ENCODE results near the gene PARD3B.

PARD3B gene

DNA sequence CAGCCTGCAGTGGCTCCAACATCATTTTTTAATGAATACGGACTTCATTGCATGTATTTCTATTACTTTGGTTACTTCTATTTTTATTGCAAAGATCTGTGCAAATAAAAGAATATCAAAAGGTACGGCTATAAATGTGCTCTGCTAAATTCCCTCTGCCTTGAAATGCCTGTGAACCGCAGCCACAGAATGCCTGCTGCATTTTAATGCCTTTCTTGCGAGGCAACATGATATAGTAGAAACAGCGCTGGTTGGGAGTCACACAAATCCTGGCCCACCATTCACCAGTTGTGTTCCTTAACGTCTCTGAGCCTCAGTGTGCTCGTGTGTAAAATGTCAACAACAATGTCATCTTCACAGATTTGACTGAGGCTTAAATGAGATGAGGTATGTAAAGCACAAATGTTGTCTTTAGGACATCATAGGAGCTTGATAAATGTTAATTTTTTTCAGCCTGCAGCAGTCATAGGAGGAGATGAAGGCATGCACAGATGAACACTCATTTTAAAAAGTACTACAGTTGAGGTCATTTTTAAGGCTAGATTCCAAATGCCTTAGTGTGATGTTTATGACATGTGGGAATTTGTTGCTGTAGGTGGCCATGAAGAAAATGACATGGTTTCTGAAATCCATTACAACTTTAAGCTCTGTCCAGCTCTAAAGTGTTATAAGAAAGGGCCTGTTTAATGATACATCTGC, 949.4 kb downstream of the PARD3B start:
- DNase-seq = no peak

DNA sequence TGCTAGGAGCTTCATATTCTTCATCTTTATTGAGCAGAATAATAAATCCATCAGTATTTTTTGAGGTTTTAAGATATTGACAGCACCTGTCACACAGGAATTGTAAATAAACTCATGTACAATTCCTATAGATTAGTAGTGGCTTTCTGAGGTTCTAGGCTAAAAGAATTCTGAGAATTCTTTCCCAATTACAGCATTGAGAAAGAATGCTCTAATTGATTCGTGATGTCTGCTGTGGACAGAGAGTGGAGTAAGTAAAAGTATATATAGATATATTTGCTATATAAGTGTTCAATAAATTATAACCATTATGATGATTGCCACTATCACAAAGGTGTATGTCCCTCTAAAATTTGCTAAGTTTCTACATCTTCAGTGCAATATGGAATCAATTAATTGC, 950.5 kb downstream of the PARD3B start:
- DNase-seq = no peak

DNA sequence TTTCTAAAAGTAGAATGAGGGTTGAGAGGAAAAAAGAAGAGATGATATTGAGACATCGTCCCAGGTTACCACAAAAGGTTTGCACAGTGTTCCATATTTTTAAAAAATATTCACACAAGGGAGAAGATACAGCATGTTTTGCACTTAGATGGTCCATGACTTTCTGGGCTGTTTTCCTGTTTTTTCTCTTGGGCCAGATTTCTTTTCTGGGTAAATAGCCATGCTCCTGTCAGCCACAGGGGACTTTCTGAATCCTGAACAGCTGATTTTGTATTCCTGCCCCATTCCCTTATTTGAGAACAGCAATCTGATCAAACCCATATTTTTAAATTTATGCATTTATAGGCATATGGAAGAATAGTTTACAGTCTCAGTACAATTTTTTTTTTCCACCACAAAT, 951.1 kb downstream of the PARD3B start:
- no peak for DNase-seq

DNA sequence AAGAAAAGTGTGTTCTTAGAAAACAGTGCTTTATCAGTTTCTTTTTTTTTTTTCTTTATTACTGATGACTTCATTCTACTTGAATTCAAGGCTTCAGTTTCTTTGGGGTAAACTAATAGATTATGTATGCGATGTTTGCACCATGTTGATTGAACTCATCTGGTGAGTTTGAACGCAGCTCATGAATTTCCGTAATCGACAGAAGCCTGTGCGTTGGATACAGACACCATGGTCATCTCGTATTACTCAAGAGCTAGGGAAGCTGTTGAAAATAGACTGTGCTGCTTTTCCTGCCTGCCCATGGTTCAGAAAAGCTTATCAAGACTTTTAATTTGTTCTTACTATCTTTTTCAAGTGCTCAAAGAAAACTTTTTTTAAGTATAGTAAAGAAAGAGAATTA, 951.5 kb downstream of the PARD3B start:
- no peak for DNase-seq

DNA sequence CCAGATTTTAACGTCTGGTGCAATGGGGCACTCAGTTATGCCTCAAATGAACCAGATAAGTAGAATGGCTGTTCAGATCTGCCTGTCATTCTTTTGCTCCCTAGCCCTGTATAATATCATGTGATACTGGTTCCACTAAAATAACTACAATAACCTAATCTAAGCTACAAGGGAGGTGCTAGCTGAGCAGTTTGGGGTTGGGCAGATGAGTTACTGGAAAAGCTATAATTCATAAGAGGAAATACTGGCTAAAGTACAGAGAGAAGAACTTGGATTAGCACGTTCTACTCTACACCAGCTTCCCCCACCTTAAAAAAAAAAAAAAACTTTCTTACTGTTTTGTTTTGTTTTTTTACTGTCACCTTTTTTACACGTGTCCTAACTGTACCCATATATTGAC, 953.7 kb downstream of the PARD3B start:
- no peak for DNase-seq

DNA sequence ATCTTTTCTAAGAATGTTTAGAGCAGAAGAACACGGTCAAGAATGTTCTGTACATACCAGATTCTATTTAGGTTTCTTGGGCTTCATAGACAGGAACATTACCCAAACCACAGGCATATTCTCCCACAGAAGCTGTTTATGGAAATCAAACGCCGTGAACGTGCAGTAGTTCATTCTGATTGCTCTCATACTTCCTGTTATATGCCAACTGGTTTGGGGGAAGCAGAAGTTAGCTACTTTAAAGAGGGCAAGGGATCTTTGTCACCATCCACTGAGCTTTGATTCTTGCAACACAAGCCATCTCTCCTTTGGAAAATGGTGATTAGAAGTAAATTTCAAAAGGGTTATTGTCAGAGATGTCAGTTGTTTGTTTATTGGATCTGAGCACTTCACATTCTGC, 954.8 kb downstream of the PARD3B start:
- no peak for DNase-seq

DNA sequence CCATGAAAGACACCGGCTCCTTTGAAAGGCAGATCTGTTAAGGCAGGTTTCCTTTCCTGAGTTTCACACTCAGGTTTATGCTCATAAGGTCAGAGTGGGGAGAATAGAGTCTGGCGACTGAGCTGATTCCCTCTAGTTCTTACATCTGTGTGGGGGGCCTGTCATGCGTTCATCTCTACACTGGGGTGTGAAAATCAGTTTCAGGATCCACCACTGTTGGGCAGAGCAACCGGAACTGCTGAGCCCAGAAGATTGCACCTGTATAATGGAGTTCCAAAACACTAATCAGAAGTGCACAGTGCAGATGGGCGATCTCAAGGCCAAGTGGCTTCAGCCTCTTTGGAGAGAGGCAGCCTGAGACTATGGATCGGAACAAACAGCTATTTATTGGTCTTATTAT, 955.7 kb downstream of the PARD3B start:
- no peak for DNase-seq

DNA sequence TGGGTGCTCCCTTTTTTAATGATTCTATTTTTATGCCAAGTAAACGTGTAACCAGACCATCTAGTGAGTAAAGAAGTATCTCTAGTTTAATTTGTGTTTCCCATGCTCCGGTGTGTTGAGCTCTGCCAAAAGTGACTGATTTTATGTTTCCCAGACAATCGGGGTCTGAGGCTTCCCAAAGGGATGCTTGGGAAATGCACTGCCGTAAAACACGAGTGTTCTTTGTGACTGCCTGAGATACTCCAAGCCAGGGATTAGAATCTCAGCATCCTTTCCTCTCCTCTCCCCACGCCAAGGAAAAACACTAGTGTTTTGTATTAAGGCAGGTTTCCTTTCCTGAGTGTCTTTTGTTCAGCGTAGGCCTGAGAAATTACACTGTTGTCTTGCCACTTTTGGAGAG, 956.6 kb downstream of the PARD3B start:
- DNase-seq = no peak

DNA sequence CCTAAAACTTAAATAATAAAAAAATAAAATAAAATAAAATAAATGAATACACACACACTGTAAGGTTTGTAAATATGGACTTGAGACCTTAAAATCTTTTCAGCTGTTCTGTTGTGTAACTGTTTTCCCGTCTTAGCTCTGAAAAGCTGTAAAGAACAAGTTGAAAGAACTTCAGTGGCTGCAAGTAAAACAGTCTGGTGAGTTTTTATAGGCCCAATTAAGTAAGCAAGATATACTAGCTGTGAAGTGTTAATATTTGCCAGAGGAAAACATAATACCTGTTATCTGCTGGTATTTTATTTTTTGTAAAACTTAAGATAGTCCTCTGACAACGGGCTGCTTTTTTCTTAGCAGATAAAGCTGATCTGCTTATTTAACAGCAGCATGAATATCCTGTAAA, 960.1 kb downstream of the PARD3B start:
- DNase-seq = no peak

DNA sequence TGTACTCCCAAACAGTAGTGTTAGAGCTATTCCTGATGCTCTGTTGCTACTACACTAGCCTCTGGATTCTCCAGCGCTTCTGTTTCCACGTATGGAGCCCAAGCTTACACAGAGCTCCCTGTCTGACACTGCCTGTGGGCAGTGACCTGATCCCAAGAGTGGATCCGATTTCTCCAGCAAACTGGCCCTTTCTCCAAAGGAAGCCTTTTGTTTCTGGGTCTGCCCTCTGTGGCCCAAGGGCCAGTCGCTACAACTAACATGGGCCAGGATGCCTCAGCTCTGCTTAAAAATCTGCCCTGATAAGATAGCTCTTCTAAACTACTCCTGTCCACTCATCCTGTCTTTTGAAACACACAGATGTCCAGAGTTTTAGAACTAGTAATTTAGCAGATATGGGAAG, 964.4 kb downstream of the PARD3B start:
- DNase-seq = no peak

DNA sequence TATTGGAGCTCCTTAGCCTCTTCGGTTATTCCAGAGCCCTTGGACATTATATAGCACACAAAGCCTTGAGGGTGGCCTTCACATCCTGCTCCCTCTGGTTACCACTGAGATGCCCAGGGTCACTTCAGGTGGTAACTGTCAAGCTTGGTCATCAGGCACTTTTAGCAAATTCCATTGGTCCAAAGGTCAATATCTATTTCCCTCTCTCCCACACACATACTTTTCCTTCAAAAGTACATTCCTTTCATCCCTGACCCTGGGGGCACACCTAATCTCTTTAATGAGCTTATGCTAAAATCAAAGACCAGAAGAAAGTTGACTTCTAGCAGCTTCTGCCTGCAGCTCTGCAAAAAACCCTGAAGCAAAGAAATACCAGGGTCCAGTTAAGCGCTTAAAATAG, 965.1 kb downstream of the PARD3B start:
- DNase-seq = no peak

DNA sequence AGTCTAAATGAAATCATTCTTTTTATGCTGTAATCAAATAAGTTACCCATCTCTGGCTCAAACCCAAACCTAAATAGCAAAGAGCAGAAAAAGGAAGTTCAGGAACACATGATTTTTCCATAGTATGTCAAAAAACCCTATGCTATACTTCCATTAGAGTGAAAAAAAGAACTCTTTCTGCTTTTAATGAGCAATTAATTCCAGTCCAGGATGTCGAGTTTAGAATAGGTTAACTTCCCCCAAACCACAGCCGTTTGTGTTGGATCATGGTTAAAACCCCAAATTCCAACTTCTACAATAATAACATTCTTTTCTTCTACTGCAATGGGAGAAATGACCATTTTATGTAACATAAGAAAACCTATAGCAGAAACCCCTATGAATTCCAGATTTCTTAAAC, 965.9 kb downstream of the PARD3B start:
- DNase-seq = no peak

DNA sequence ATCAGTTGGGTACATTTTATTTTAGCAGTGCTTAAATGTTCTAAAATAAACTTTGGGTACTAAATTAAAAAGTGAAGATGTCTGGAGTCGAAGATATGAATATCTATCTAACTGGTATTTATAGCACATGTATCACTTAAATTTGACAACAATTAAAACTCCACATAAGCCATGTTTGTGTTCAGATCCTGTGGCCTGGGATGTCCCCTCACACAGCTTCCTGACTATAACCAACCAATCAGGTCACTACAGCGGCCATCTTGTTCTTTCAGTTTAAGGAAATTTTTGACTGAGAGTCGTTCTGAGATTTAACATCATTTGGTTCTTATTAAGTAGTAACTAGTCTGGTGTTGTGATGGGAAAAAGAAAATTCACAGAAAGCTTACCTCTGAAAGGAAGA, 966.4 kb downstream of the PARD3B start:
- no peak for DNase-seq

DNA sequence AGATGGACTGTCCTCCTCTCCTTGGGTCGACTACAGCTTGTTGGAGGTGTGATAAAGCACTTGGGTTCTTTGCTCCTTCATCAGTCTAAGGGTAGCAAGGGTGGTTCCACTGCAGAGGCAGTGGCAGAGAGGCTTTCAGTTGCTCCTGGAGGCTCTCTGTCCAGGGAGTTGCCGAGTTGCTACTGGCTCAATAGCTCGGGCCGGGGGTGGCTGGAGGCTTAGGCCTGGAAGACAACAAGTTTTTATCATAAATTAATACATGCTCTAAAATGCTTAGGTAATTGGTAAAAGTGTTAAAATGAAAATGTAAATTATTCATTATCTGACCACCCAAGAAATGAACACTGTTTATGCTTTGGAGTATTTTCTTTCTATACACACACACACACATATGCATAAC, 975.0 kb downstream of the PARD3B start:
- no peak for DNase-seq

DNA sequence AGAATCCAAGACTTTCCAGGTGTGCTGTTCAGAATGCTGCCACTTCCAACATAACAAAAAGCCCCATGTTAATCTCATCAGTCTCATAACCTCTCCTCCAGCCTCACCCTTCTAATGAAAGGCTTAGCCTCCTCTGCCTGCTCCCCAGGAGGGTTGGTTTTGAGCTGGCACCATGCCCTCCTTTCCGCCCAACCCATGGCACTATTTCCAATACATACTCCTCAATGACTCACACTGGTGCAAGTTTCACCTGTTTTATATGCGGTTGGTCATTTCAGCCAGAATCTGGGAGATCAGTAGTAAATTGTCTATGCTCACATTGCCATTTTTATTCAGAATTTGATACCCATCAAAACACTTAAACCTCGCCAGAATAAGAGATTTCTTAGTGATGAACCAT, 979.4 kb downstream of the PARD3B start:
- DNase-seq = no peak

DNA sequence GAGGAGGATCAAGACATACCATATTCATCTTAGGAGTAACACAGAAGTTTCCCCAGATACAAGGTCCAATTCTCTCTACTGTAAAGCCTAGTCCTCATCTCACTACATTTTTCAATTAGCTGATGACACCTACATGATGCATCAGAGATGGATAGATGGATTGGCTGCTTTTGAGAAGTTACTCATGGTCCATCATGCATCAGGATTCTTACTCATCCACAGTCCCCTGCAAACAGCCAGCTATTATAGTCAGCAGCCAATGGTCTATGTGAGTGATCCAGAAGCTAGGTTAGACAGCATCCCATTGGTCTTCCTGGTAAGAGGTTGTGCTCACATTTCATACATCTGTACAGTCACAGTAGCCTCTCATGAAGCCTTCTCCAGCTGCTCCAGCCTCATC, 982.5 kb downstream of the PARD3B start:
- no peak for DNase-seq

DNA sequence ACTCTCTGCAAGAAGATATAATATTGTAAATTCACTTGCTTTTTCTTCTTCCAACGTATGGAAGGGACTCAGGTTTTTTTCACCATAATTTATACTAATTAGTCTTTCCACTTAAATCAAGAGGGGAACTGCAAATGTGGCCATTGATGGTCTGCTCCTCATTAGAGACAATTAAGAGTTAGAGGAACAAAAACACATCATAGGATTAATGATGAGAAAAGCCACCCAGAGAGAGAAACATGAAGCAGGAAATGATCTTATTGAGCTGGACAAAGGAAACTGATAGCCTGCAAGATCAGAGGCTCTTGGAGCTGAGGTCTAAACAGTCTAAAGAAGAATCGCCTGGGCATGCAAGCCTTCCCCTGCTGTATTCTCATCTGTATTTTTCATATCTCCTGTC, 985.8 kb downstream of the PARD3B start:
- no peak for DNase-seq

DNA sequence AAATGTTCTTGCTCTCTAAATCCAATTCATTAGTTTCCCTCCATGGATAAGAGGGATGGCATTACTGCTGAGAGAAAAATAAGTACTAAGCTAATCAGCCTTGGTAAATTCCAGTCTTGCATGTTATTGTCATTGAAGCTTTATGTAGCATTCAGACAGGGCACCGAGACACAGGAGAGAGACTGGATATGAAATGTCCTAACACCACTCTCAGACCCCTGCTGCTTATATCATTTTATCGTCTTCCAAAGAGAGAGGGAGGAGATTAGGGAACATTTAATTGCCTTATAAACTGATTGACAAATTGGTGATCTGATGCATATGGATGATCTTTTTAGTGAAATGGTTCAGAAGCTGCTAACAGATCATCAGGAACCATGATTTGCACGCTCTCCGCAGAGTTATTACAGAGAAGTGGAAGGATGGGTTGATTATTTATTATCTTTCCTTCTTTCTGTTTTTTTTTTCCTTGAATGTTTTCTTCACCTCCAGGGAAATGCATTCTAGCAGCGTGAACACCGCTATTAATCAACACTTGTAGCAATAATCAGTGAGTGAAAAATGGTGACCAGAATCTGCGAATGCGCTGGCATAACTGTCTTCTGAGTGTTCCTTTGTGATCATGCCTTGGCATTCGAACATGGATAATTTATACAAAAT, 986.3 kb downstream of the PARD3B start:
- DNase-seq = no peak

DNA sequence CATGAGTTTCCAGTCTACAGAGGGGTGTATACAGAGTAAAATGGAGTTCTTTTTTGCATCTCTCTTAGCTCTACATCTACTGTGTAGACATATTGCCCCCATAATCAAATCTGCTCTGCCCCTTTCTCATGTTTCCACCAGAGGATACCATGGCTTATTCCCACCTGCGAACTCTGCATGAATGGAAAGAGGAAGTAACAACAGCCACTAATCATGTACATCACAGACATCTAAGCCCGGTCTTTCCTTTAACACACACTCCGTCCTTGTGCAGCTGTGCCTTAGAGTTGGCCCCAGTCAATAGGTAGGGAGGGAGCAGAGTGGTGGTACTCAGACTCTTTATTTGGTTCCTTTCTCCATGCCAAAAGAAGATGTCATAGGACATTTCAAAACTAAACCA, 989.7 kb downstream of the PARD3B start:
- DNase-seq = no peak

DNA sequence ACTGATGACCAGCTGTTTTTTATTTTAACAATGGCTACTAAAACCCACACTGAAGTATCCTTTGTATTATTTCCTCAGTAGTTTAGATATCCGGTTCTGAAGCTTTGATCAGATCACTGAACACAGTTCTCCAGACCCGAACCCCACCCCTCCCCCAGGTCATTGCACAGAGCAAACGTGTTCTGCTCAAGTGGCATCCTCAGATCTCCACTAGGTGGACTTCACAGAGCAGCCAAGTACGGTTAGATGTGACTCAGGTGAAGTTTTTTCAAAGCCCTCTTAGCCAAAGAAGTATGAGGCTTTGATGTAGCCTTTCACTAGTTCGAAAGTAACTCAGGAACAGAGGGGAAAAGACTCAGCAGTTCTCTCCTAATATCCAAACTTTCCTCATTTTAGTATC, 994.3 kb downstream of the PARD3B start:
- DNase-seq = no peak

DNA sequence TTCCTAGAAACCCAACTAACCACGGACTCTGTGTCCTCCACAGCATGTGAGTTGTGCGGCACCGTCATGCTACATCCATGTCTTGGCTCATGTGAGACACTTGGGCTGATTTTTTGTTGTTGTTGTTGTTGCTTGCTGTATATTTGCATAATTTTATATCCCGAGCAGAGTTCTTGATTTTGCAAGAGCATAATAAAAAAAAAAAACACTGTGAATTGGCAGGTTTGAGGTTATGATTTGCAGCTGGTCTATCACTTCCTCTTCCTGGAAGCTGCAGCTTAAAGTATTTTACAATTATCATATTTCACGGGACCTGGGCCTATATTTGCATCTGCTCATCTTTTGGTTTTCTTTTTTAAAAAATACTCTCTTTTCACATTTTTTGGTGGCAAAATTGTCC, 994.8 kb downstream of the PARD3B start:
- DNase-seq = peak; percentile 19

DNA sequence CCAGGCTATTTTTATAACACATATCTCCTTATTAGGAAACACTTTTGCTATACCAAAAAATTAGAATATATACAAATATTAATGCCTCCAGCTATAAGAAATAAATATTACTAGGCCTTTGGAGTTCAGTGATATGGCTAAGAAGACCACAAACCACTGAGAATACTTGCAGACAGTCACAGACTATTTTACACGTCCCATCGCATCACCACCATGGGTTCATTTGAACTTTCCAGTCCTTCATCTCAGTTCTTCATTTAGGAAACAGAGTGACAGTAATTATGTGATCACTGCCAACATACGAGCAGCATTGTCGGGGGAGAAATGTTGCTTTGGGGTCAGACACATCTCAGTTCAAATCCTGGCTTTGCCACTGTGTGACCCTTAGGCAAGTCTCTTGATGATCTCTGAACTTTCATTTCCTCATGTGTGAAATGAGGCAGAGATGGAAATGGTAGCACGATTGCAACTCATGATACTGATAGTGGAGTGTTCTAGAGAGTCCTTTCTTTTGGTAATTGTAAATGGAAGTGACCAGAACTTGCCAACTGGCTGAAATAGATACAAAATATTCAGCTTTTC, 998.1 kb downstream of the PARD3B start:
- no peak for DNase-seq

DNA sequence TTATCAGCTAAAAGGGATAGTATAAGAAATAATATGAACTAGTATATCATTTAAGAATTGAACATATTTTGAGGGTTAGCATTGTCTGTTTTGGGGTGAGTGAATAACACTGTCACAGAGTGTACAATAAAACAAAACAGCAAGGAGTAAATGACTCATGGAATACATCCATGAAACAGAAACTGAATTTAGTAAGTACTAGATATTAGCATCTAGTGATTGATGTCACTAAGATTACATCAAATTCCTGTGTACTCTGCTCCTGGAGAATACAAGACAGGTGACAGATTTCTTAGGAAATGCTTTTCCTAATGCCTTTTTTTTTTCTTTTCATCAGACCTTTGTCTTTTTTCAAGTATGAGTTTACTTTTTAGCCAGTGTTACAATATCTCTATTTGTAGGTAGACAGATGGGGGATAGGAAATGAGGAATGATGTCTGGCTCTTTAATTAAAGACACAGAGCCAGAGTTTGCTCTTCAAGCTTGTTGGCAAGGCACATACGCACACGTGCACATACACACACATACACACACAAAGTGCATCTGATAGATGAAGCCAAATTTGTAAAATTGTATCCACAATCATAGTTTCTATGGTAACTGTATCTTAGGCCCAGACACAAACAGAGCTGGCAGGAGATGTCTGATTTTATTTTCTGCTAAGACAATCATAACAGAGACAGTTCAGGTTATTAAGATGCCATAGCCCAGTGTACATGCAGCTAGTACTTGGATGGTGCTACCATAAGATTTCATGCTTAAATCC, 998.8 kb downstream of the PARD3B start:
- no peak for DNase-seq
